HepG2 (cell line): ENCODE measurements around the gene CCDC7.

Experiments
- CEBPB ChIP-seq: IDR thresholded peaks from 2 replicates; pipeline ENCODE4 v1.6.1; 2011; ENCODE audit warnings: low read depth, low read length, improper control_type of control experiment, borderline replicate concordance
- GATA4 ChIP-seq: sonication (generic); IDR thresholded peaks from 2 replicates; pipeline ENCODE4 v1.6.1; 2016; ENCODE audit warnings: antibody characterized with exemption, low read depth, borderline replicate concordance
- POLR2AphosphoS5 ChIP-seq: IDR thresholded peaks from 2 replicates; pipeline ENCODE4 v1.6.1; 2012; ENCODE audit warnings: low read depth, low read length
- TF ChIP-seq, protein P1 (sequence below): sonication (generic); formaldehyde crosslinking; IDR thresholded peaks from 2 replicates; pipeline ENCODE4 v1.5.0; 2020; ENCODE audit warnings: mild to moderate bottlenecking, missing genetic modification reagents, moderate library complexity

DNA sequence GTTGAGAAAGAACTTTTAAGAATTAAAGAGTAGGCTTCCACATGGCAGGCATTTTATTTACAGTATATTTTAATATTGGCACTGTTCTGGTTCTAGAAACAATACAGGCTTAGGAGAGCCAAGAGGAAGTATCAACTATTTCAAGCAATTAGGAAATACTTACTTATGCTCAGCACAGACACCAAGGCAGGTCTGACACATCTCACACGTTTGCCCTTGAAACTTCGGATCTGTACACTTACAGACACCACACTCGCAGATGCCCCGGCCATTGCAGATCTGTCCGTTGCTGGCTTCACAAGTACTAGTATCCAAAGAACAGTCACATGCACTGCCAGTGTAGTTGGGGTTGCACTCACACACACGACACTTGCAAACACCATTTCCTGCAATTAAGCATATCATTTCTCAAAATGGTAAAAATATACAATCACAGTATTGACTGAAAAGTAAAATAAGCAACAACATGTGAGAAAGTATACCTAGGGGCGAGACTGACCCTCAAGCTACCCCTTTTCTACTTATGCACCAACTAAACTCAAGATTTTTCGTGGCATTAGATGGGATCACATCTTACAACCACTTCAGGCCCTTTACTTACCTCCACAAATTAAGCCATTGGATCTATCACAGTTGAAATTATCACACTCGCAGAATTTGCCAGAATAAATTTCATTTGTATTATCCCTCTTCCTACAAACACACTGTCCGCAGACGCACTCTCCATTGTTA, 465.5 kb downstream of the CCDC7 start:
- TF ChIP-seq, protein P1, sequence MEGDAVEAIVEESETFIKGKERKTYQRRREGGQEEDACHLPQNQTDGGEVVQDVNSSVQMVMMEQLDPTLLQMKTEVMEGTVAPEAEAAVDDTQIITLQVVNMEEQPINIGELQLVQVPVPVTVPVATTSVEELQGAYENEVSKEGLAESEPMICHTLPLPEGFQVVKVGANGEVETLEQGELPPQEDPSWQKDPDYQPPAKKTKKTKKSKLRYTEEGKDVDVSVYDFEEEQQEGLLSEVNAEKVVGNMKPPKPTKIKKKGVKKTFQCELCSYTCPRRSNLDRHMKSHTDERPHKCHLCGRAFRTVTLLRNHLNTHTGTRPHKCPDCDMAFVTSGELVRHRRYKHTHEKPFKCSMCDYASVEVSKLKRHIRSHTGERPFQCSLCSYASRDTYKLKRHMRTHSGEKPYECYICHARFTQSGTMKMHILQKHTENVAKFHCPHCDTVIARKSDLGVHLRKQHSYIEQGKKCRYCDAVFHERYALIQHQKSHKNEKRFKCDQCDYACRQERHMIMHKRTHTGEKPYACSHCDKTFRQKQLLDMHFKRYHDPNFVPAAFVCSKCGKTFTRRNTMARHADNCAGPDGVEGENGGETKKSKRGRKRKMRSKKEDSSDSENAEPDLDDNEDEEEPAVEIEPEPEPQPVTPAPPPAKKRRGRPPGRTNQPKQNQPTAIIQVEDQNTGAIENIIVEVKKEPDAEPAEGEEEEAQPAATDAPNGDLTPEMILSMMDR (CRISPR knock-in tag) = no peak
- no peak for TF ChIP-seq CEBPB
- TF ChIP-seq GATA4 = no peak
- no peak for TF ChIP-seq POLR2AphosphoS5
